HL-60/S4 (cell line): ENCODE data around the gene C16orf92.
"Not testable (repeated sequence)": the region's sequence is repeated elsewhere in the genome, so short reads cannot be mapped to it uniquely, and the experiment has no call there.

ENCODE experiments used
- in situ Hi-C: fragments of 300-500 bp; cut with MboI; formaldehyde crosslinking; loops from 2 replicates; pipeline ENCODE4 v1.14.3; 2022; ENCODE audit warnings: low sequenced_read_pairs

Gene C16orf92

DNA sequence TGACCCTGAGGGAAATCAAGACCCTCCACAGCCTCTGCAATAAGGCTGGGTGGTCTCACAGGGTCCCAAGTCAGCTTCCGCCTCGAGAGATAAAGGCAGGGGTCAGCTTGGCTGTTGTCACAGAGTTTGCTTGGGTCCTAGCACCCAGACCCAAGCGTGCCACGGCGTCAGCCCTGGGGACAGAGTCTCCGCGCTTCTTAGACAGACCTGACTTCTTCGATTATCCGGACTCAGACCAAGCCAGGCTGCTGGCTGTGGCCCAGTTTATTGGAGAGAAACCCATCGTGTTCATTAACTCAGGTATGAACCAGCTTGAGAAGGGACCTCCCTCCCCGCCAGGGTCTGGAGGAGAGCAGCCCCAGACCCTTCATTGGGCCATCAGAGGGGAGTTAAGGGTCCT is 588 bp downstream of the C16orf92 start:
- in situ Hi-C loops, result loop anchor here (5.0 kb wide), 1 partner anchor 326 kb away; no protein-coding TSS in a partner anchor

DNA sequence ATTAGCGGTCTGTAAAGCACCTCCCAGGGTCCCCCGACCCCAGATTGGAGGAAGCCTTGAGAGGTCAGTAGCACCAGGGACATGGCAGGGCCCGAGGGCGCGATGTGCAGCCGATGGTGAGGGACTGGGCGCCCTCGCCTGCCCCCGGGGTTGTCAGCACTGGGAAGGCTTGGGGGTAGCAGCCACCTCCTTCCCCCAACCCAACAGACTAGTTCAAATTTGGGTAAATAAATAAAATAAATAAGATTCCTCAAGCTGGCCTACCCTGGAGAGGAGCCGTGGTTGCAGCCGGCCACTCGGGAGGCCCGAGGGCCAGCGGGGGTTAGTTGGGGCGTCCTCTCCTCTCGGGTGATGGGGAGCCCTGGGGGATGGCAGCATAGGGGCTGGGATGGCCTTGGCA is 1.5 kb downstream of the C16orf92 start:
- in situ Hi-C loops, result loop anchor here (5.0 kb wide), 1 partner anchor 327 kb away; no protein-coding TSS in a partner anchor

DNA sequence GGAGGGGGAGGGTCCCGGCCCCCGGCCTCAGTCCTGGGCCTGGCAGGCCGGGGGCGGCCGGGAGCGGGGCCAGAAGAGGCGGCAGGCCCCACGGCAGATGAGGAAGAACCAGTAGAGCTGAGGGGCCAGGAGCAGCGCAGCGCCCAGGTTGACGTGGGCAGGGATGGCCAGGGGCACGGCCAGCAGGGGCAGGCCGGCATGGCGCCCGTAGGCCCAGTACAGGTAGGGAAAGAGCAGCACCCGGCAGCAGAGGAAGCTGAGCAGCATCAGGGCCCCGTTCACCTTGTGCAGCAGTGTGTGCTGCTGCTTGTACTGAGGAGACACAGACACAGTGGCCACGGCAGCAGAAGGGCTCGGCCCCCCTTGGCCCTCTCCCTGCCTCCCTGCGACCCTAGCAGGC is 2.2 kb downstream of the C16orf92 start:
- in situ Hi-C loops, result no loop called here

DNA sequence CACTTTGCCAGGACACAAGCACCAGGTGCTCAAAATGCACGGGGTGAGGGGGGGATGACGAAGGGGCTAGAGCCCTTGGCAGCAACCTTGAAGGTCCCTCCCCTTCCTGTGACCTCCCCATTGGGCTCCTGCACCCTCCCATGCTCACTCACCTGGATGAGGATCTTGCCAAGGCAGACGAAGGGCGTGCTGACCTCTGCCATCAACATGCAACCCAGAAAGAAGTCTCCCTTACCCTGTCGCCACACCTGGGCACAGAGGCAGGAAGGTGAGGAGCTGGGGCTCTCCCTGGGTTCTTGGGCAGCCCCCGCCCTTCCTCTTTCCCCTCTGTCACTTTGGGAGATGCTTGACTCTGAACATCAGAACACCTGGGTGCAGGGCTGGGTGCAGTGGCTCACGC is 2.6 kb downstream of the C16orf92 start:
- in situ Hi-C loops, result no loop called here

DNA sequence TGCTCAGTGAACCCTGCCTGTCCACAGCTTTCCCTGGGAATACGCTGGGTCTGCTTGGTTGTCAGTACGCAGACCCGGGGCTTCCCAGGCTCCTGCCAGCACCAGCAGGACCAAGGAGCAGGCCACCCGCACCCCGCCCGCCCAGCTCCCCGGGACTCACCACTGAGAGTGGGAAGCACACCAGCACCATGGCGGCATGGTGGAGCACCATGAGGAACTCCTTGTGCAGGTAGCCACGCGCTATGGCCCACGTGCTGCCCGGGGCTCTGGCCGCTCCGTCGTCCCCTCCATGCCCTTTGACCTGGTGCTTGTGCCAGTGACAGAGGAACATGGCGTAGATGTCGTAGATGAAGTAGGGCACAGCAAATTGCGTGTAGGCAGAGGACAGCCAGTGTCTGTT is 3.5 kb downstream of the C16orf92 start:
- in situ Hi-C loops, result no loop called here

DNA sequence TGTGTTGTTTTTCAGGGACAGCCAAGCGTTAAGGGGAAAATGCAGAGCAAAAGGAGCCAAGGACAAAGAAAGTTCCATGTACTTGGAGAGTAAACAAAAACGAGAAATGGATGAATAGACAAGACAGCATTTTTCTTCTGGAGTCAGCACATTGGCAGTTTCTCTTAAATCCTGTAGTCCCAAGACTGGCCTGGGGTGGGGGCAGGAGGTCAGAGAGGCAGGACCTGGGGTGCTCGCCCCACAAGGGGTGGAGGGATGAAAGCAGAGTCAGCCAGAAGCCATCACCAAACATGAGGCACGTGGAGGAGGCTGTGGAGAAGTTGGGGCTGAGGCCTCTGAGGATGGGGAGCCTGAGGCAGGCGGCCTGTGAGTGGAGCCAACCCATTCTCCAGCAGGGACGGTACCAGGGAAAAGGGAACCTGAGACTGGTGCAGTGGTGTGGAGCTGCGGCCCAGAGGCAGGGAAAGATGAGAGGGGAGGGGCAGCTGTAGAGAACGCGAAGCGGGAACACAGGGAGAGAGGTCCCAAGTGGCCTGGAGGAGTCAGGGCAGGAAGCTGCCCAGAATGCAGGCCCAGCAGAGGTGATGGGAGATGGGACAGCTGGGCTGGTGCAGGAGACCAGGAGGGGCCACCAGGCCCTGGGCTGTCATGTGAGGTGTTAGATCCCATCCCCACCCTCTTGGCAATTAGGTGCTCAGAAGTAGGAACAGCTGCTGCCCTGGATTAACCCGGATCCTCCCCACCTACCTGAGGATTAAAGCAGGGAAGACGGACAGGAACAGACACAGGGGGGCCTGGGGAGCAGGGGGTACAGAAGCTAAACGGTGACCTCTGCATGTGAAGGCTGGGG is 4.8 kb downstream of the C16orf92 start:
- in situ Hi-C loops, result no loop called here

DNA sequence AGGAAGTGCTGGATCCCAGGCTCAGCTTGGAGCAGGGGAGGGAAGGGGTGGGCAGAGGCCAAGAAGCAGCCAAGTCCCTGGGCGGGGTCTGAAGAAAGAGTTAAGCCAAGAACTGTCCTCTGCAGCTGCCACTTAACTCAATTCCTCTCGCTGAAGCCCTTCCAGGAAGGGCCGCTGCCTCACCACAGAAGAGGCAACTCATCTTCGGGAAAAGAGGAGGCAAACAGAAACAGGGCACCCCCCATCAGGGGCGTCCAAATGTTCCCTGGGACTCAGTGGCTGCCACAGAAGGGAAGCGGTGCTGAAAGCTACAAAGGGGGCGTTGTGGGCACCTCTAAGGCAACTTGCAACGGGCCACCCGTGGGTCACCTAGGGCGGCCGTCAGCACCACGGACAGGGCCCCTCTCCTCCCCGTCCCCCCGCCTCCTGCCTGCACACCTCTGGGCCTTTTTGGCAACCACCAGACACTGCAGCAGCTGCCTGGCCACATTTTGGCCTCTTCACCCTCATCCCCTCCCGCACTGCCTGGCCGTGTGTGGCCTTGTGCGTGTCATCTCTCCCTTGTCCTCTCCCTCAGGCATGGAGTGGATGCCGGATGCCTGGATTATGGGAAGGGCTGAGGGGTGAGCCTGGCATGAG is 5.6 kb downstream of the C16orf92 start:
- in situ Hi-C loops, result no loop called here

DNA sequence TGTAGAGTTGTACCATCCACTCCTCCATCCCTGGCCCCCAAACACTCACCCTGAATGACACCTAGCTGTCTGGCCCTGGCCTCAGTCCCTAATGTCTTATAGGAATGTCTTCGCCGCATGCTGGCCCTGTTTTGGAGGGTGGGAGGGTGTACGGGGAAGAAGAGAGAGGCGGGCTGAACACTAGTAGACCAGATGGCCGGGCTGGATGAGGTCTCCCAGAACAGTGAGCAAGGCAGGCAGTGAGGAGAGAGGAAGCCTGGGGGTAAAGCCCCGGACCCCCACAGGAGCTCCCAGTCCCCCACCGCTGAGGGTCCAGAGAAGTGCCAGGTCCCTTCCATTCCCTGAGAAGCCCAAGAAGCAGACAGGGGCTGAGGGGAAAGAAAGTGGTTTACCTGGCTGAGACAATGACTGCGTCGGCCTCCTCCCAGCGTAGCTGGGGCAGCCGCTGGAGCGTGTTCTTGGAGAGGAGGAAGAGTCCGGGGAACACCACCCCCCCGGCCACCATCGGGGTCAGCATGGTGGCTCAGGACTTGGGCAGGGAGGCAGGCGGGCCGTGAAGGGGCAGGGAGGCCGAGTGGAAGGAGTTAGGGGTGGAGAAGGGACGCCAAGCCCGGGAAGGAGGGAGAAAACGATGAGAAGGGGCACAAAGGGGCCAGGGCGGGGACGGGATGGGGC is 7.2 kb downstream of the C16orf92 start:
- in situ Hi-C loops, result no loop called here

DNA sequence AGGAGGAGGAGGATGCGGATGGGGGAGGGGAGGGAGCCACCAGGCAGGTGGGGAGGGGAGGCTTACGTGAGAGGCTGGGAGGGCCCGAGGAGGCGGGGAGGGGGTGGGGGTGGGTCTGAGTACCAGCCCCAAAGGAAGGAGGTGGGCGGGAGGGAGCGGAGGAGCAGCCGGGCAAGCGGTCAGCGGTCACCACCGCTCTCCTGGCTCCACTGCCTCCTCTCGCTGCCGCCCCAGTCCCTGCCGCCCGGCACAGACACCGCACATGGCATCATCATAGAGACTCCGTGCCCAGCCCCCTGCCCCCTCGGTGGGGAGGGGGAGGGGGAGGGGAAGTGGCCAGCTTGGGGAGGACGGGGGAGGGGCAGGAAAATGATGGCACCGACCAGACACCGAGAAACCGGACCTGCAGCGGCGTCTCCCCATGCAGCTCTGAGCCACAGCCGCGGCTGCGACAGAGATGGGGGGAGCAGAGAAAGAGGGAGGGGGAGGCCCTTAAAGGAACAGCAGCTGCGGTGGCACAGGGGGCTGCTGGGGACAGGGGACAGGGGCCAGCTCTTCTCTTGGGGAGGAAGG is 7.9 kb downstream of the C16orf92 start, which contains the start of gene TLCD3B:
TSS of gene TLCD3B (minus strand) at position 431 of the 573 bp plus-strand sequence. CDS start 744 bp downstream, outside the sequence.
- in situ Hi-C loops, result no loop called here

DNA sequence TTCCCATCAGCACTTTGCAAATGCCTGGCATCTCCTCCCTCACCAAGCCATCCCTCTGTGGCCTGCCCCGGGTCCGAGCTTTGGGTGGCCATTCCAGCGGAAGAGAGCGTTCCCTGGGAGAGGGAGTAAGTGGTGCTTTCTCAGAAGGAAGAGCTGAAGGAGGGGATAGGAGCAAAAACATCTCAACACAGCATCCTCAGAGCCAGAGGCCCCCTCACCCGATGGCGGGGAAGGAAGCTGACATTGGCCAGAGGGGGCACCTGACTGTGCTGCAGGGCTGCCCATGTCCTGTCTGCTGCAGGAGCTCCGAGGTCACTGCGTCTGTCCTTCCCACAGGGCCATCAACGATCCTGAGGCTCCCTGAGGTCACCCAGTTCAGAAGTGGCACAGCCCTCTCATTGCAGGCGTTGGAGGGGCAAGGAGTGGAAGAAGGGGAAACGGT is 8.5 kb downstream of the C16orf92 start:
- in situ Hi-C loops, result no loop called here

DNA sequence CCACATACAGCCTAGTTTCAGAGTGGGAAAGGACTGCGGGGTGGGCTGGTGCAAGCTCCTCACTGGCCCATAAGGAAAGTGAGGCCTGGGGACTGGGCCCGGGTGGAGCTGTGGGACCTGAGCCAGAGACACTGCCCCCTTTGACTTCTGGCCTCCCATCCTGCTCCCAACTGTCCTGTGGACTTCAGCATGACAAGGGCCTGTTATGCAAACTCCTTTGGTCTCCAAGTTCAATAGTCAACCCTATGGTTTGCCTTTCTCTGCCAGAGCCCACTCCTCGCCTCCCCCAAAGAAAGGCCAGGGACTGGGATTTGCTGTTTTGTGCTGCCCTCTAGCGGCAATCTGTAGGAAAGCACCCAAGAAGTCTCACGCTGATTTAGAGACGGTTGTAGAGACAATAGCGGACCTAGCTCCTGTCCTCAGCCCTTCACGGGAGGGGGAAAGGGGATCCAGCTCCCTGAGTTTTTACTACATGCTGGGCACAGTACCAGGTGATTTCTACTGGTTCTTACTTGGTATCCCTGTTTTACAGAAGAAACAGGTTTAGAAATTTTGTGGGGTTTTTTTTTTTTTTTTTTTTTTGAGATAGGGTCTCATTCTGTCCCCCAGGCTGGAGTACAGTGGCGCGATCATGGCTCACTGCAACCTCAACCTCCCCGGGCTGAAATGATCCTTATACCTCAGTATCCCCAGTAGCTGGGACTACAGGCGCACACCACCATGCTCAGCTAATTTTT is 9.3 kb downstream of the C16orf92 start:
- in situ Hi-C loops, result no loop called here

DNA sequence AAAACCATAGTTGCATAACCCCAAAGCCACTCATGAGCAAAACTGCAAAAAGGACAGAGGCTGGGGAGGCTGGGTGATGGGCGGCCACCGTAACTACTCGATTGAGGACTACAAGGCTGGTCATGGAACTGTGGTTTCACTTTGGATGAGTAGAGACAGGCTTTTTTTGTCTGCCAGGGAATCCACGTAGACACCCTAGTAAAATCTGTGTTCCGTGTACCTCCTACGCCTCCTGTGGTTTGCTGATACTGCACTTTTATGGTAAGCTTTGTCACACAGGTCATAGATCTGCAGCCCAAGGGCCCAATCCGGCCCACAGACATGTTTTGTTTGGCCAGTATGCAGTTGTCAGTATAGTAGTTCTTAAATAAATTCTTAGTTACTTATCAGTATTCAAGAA is 10.3 kb downstream of the C16orf92 start:
- in situ Hi-C loops, result no loop called here

DNA sequence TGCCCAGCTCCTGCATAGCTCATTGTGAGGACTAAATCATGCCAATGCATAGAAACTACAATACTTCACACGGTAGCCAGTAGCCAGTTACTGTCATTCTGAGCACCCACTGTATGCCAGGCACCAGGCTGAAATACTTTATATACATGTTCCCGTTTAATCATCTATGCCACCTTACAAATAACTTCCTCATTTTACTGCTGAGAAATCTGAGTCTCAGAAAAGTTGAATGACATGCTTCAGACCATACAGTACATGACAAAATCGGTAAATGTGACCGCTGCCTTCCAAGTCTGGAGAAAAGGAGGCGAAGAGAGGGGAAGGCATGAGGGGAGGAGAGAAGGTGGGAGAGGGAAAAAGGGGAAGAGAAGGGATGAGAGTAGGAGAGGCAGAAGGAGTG is 17.2 kb downstream of the C16orf92 start:
- in situ Hi-C loops, result no loop called here

DNA sequence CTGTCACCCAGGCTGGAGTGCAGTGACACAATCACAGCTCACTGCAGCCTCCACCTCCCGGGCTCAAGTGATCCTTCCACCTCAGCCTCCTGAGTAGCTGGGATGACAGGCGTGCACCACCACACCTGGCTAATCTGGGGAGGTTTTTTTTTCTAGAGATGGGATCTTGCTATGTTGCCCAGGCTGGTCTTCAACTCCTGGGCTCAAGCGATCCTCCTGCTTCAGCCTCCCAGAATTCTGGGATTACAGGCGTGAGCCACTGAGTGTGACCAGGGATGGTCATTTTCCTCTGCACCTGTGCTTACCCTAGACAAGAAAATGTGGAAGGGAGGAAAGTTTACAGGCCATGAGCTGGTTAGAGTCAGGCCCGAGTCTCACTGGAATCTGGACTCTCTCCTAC is 17.7 kb downstream of the C16orf92 start:
- in situ Hi-C loops, result not testable (repeated sequence)

DNA sequence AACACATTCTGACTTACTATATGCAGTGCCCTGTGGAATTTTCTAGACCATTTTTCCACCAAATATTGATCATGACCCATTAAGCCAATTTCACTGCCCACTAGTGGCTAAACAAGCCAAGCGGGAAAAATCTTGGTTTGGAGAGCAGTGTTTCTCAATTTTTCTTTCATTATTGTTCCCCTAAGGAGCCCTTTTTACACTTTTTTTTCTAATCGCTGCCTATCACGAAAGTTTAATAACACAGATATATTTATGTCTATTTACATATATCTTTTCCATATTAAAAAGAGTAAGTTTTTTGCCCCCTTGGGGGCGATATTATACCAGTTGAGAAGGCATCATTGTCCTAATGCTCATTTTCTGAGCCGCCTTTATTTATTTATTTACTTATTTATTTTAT is 18.8 kb downstream of the C16orf92 start:
- in situ Hi-C loops, result no loop called here

DNA sequence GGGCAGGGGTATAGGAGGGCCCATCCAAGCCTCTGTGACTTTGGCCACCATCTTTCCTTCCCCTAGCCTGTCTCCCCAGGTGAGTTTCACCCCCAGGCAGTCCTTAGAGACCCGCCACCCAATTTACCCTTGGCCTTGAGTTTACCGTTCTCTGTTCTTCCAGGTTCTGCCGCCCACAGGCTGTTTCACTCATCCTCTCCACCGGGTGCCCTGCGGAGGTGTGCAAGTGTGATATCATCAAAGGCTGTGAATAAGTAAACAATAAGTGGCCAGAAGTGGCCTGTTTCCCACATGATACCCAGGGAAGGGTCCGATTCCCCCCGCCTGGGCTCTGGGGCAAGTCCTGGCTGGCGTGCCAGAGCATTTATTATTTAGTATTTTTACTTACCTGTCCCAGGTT is 23.2 kb downstream of the C16orf92 start:
- in situ Hi-C loops, result no loop called here

DNA sequence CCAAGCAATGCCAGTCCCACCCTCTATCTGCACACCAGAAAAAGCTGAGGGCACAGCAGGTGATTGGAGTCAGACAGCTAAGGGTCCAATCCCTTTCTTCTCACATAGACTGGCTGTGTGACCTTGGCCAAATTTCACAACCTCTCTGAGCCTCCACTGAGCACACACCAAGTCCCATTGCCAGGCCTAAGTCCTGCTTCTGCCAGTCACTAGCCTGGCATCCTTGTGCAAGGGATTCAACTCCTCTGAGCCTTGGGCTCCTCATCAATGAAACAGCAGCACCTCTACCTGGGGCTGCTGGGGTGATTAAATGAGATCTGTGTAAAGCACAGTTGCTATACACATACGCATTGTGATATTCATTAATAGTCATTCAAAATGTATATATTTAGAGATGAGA is 23.6 kb downstream of the C16orf92 start:
- in situ Hi-C loops, result no loop called here

DNA sequence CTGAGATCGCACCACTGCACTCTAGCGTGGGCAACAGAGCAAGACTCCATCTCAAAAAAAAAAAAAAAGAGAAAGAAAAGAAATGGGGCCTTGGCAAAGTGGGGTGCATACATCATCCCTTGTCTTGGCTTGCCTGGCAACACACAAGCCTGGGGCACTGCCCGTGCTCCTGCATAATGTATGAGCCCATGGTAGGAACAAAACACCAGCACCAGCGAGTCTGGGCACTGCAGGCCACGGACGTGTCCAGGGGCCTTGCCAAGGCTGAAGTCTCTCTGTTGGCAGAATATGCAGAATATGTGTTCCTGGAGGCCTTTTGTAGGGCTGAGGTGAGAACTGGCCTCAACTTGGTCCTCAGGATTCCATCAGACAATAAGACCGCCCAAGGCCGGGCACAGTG is 26.9 kb downstream of the C16orf92 start:
- in situ Hi-C loops, result no loop called here

DNA sequence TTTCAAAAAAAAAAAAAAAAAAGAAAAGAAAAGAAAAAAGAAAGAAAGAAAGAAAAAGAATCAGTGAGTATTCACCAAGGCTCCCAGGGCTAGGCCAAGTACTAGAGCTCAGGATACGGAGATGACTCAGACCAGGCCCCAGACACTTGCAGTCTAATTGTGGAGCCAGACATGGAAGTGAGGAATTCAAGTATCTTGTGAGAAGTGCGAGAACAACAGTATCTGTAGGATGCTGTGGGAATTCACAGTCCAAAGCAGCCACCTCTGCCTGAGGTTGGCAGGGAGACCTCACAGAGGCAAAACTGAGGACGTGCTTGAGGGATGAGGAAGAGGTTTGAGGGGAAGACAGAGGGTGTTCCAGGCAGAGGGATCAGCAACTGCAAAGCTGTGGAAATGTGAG is 28.5 kb downstream of the C16orf92 start:
- in situ Hi-C loops, result no loop called here

DNA sequence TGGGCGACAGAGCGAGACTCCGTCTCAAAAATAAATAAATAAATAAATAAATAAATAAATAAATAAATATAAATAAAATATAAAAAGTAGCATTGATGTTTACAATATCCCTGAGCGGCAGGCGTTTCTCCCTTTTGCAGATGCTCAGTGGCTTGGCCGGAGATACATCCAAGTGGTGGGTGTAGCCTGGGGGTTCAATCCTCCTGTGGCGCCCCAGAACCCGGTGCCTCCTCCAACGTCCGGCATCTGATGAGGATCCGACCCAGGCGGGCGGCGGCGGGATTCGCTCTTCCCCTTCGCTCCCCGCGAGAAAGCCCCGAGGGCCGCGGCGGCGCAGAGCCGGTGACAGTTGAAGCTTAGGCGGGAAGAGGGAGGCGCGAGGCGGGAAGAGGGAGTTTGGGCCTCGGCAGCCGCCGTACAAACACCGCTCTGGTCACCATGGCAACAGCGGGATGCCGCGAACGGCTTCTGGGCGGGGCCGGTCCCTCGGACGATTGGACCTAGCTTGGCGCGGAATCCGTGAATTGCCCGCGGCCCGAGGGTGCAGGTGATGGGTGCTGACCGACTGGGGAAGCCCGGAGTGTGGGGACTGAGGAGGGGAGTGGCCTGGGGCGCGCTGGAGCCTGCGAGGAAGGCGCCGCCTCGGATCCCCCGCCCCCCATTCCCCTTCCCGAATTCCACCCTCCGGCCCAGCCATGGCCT is 29.8 kb downstream of the C16orf92 start:
- in situ Hi-C loops, result no loop called here
